HG03378 (cell line): Measurements from ENCODE around the gene CLEC4G.
"Not testable (repeated sequence)": the region's sequence is repeated elsewhere in the genome, so short reads cannot be mapped to it uniquely, and the experiment has no call there.

Experiments used
- ATAC-seq: cut with Tn5 transposase; IDR thresholded peaks from one replicate; pipeline ENCODE4 v1.9.1; 2021; ENCODE audit warnings: mild to moderate bottlenecking, moderate library complexity; ENCODE audit not compliant: unreplicated experiment

Gene CLEC4G

GRCh38 chr19:7732045-7732444, at the start of gene CLEC4G:
Gene CLEC4G (minus strand): TSS chr19:7732110. CDS start chr19:7732102, 8 bp downstream.
- no peak for ATAC-seq

- no peak for ATAC-seq
These were observed 49.2 kb upstream of the CLEC4G start for GRCh38 chr19:7781157-7781556.

- ATAC-seq: no peak
These were observed 47.9 kb upstream of the CLEC4G start for GRCh38 chr19:7779631-7780486.

GRCh38 chr19:7778081-7778480, 46.2 kb upstream of the CLEC4G start:
- no peak for ATAC-seq

- ATAC-seq: no peak
These were observed 43.9 kb upstream of the CLEC4G start for GRCh38 chr19:7775761-7776160.

- no peak for ATAC-seq
These were observed 41.9 kb upstream of the CLEC4G start for GRCh38 chr19:7773841-7774240.

- no peak for ATAC-seq
These were observed 40.9 kb upstream of the CLEC4G start for GRCh38 chr19:7772752-7773291.

GRCh38 chr19:7771072-7771471, 39.2 kb upstream of the CLEC4G start:
- ATAC-seq: no peak

- no peak for ATAC-seq
These were observed 37.3 kb upstream of the CLEC4G start for GRCh38 chr19:7769171-7769570.

- no peak for ATAC-seq
These were observed 35.6 kb upstream of the CLEC4G start for GRCh38 chr19:7767487-7767886.

- ATAC-seq: no peak
These were observed 34.6 kb upstream of the CLEC4G start for GRCh38 chr19:7766535-7766934.

GRCh38 chr19:7765043-7765442, 33.1 kb upstream of the CLEC4G start:
- not testable (repeated sequence) for ATAC-seq

- not testable (repeated sequence) for ATAC-seq
These were observed 32.2 kb upstream of the CLEC4G start for GRCh38 chr19:7764157-7764556.

GRCh38 chr19:7763696-7764095, 31.8 kb upstream of the CLEC4G start:
- ATAC-seq: no peak

GRCh38 chr19:7762719-7763293, 30.9 kb upstream of the CLEC4G start, which contains the start of gene CLEC4M:
Gene CLEC4M (plus strand): TSS chr19:7763243. CDS start chr19:7763267, 24 bp downstream.
- no peak for ATAC-seq

- ATAC-seq: no peak
These were observed 27.2 kb upstream of the CLEC4G start for GRCh38 chr19:7759156-7759555.

GRCh38 chr19:7757358-7757757, 25.4 kb upstream of the CLEC4G start:
- no peak for ATAC-seq

- ATAC-seq: no peak
These were observed 24.3 kb upstream of the CLEC4G start for GRCh38 chr19:7756258-7756657.

- no peak for ATAC-seq
These were observed 19.4 kb upstream of the CLEC4G start for GRCh38 chr19:7751157-7751783.

- ATAC-seq: no peak
These were observed 16.8 kb upstream of the CLEC4G start for GRCh38 chr19:7748756-7749155.

- no peak for ATAC-seq
These were observed 16.3 kb upstream of the CLEC4G start for GRCh38 chr19:7748171-7748570.
